ENCODE data around the gene TMC8.

TMC8 gene

DNA sequence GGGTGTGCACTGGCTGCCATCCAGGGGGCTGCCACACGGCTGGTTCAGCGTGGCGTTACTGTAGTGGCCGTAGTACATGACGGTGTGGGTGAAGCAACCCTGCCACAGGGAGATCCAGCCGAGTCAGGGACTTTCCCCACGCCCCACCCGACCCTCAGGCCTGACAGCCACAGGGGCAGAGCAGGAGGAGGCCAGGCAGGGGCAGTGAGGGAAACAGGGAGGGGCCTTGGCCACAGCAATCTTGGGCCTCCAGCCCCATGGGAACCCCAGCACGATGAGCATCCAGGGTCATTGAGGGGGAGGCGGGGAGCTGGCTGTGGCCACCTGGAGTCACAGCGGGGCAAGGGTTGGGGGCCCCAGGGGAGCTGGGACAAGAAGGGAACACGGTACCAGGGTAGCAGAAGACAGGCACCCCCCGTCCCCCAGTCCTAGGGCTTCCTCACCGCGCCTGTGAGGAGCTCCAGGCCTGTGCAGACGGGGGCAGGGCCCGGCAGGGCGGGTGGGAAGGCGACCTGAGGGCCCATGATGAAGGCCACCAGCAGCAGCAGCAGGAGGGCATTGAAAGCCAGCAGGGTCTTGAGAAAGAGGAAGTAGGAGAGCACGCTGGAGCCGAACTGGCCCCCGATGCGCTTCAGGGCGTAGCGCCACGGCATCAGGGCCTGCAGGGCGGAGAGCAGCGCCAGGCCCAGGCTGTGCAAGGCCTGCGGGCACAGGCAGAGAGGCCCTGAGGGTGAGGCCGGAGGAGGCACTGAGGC lies 6.3 kb upstream of the TMC8 start:
- no peak for DNase-seq

DNA sequence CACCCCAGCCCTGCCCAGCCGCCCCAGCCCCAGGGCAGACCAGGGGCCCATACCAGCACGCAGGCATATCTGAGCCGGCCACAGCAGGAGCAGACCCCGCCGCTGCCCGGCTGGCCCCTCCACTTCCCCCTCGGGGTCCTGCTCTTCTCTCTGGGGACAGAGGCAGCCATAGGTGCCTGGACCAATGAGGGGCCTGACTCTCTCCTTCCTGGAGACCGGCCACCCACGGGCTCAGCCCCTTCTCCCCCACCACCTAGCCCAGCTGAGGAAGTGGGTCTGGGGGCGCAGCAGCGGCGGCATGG lies 5.8 kb upstream of the TMC8 start:
- DNase-seq, result no peak

DNA sequence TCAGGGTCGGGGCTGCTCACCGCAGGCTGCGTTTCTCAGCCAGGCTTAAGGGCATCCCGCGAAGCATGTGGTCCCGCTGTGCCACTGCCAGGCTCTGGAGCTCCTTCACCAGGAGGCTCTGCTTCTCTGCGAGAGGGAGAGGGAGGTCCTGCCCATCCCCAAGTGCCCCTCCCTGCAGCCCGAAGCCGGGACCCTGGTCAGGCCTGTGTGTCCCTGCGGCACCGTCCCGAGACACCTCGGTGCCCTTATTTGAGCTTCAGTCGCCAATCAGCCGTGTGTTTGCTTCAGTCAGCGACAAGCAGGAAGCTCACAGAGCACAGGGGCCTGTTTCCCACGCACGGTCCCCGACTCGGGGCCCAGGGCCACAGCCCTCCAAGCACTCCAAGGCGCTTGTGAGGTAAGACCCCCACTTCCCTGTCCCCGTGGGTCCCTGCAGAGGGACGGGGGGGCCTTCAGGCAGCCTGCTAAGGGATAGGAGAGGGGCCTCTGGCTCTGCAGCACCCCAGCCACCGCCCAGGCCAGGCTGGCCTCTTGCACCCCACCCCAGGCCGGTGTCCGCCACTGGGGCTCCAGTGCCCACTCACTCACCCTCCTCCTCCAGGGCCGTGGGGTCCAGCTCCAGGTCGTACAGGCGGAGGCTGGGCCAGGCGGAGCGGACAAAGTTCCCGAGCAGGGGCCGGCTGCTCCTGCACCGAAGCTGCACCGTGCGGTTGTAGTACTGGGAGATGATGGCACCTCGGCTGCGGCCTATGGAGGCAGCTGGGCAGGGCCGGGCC lies 5.2 kb upstream of the TMC8 start:
- no peak for DNase-seq

DNA sequence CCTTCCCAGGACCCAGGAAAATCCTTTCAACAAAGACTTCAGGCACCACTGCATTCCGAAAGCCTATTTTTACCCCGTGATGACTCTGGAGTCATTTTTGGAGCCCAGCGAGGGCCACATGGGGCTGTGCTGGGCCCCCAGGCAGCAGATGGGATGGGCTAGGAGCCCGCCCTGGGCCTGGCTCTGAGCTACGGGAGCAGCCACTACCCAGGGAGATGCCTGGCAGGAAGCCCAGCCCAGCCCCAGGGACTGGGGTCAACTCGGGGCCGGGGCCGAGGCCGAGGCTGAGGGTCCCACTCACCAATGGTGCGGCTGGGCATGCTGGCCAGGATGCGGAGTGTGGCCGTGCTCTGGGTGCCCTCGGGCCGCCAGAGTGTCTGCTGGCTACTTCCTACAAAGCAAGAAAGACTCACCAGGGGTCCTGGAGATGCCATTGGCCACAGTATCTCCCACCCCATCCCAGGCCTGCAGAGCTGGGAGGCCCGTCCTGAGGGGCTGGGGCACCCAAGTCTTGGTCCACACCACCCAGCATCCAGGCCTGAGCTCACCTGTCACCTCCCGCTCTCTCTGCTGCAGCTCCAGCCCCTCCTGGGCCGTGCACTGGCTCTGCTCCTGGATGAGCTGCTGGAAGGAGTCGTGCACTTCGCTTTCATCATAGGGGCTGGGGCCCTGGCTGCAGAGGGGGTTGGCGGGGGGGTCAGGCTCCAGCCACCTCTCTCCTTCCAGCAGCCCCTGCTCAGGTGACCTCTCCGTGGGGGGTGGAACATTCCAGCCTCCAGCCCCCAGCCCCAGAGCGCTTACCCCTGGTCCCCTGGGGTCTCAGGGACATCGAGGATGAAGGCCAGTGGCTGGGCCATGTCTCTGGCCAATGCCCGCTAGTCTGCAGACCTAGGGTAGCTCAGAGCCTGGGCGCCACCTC lies 4.3 kb upstream of the TMC8 start:
- no peak for DNase-seq

DNA sequence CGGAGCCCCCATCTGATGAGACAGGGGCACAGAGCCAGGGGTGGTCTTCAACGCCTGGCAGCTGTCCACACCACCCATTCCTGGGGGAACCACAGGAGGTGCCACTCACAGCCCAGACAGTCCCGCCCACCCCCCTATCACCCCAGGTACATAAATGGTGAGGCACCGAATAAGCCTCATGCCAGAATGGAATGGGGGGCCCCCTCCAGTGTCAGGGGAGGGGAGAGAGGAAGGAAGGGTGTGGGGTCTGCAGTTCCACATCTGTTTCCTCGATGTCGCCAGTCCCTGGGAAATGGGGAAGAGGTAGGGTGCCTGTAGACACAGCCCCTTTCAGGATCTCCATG lies 3.7 kb upstream of the TMC8 start:
- no peak for DNase-seq

DNA sequence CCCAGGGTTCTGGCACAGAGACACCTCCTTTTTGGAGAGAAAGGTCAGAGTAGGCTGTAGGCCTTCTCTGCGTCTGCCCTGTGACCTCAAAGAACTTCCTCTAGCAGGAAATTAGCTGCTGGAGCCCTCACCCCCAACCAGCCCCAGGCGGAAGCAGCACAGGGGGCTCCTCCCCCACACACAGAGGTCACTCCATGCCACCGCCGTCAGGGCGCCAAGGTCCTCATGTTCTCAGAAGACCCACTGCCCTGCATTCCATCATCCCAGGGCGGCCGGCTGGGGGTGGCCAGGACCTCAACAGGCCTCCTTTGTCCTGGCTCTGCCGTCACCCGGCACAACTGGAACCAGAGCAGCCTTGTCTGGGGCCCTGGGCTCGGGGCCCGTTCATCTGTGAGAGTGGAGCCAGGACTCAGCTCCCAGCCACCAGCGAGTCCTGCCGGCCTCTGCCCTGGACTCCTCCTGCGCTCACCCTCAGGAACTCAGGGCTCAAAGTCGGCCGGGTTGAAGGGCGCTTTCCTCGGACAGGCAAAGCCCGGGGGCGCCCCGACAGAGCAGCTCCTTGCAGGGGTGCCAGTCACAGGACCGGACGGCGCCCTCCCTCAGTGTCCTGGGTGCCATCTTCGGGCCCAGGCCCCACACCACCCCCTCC lies 3.2 kb upstream of the TMC8 start:
- DNase-seq, result peak; percentile 56

DNA sequence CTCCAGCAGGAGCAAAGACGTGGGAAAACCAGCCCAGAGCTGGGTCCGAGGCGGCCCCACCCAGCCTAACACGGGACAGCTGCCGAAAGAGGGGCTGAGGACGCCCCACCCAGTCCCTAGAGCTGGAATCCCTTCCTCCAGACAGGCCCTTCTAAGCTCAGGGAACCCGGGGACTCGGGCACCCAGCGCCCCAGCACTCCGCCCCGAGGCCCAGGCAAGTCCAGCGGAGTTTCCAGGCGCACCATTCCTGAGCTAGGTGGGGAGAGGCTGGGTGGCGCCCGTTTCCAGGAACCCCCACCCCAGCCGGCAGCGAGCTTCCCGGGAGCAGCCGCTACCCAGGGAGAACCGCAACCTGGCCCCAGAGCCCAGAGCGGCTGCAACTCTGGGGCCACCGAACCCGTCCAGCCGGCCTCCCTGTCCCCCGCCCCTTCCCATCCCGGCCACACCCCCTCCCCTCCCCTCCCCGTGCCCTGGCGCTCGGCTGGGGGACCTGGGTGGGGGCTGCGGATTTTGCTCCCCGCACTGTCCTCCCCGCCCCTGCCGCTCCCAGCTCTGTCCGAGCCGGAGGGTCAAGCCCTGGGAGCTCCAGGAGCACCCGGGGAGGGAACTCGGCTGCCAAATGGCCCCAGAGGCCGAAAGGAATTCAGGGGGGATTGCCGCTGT lies 2.6 kb upstream of the TMC8 start:
- no peak for DNase-seq

DNA sequence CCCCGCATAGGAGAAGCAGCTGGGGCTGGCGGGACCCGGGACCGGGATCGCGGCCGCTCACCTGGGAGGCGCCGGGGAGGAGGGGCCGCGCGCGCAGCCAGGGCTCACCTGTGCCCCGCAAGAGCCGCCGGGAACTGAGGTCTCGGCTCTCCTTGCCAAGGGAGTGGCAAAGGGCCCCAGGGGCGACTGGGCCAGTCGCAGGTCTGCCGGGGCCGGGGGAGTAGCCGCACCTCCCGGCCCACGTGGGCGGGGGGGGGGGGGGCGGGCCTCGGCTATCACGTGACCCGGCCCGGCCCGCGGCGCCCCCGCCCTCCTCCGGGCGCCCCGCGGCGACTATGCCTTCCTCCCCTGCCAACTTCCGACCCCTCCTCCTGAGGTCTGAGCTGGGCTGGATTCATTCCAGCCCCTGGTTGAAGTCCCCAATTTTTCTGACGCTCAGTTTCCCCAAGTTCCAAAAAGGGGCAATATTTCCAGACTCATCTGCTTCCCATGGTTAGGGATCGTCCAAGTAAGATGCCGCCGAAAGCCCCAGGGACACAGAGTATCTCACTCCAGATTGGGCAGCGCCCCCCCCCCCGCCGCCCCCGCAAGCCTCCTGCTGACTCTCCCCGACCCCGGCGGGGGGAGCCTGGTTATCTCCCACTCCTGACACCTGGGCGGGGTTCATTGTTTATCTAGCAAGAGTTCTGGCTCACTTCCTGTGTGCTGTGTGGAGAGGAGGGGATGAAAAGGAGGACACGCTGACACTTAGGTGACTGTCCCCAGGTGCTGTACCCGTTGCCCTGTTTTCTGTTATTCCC lies 1.8 kb upstream of the TMC8 start, which contains the start of gene TMC6:
Gene TMC6, minus strand, starts transcription at position 205 of the 800 bp plus-strand sequence. CDS start 1,923 bp downstream, outside the sequence.
- DNase-seq, result peak; percentile 69

DNA sequence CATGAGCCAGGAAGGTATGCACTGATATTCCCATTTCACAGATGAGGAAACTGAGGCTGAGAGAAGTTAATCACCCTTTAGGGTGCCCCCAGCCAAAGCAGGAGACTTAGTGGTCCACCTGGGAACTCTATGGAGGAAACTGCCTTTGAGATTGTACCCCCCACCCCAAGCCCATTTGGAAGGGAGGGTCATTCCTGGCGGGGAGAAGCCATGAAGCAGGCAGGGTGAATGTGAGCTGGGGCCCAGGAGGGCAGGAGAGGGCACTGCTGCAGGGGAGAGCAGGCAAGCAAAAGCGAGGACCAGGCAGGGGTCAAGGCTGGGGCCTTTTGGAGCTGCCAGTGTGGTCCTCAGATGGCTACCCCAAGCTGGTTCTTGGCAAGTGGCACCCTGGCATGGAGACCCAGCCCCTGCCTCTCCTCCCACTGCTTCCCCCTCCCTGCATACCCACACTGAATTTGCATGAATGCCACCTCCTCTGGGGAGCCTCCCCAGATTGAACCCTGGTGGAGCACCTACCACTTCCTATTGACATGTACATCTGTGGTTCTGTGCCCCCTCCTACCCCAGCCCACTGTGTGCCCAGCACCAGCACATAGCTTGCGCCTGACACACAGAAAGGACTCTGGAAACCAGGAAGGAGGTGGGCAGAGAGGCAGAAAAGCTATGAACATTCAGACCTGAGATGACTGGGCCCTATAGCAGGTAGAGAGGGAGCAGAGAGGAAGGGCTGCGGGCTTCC lies 1.1 kb upstream of the TMC8 start:
- DNase-seq, result peak; percentile 43

DNA sequence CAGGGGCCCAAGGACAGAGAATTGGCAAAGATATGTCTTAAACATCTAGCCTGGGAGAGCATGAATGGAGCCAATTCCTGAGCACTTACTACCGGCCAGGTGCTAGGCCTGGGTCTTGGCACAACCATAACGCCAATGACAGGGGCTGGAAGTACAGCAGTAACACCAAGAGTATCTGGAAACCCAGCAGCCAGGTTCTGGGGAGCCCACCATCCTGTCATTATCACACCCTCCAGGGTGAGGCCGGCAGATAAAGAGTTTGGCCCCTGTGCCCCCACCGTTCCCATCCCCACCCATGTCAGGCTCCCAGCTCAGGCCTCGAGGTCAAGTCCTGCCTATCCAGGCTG lies 508 bp upstream of the TMC8 start:
- no peak for DNase-seq

DNA sequence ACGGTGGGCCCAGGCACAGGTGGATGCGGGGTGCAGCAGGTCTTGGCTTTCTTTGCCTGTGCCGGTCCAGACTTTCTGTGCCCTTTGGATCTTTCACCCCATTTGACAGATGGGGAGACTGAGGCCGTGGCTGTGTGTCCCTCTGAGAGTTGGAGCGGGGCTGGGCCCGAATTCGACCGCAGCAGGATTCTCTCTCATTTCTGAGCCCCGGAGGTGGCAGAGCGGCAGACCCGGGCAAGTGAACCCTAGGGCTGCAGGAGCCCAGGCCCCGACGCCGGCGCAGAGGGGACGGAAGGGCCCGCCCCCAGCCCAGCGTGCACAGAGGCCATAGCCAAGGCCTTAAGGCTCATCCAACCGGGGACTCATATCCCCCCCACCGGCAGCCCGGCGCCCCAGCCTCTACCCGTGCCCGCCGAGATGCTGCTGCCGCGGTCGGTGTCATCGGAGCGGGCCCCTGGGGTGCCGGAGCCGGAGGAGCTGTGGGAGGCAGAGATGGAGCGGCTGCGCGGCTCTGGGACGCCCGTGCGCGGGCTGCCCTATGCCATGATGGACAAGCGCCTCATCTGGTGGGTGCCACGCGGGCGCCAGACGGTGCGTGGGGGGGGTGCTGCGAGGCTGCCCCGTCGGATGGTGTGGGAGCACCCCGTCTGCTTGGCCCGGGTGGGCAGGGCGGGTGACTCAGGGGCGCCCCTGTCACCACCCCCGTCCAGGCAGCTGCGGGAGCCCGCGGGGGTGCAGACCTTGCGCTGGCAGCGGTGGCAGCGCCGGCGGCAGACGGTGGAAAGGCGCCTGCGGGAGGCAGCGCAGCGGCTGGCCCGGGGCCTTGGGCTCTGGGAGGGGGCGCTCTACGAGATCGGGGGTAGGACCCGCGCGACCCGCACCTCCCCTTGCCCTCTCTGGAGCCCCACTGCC lies 857 bp downstream of the TMC8 start:
- DNase-seq, result no peak

DNA sequence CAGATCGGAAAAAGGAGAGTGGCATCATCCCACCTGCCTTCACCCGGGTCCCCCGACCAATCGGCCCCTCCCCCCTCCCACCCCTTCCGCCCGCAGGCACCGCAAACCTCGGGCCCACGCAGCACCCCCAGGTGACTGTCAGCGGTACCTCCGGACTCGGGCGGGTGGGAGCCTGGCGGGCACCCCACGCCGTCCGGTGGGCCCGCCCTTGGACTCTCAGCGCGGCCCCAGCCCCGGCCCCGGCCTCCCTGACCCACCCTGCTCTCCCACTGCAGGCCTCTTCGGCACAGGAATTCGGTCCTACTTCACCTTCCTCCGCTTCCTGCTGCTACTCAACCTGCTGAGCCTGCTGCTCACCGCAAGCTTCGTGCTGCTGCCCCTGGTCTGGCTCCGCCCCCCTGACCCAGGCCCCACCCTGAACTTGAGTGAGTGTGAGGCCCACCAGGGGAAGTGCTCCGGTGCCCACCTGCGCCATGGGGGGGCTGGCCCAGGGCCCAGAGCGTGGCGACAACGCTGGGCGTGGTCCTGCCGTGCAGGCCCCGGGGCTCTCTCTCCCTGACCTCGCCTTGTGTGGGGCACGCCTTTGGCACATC lies 1.6 kb downstream of the TMC8 start:
- peak; percentile 50 for DNase-seq

DNA sequence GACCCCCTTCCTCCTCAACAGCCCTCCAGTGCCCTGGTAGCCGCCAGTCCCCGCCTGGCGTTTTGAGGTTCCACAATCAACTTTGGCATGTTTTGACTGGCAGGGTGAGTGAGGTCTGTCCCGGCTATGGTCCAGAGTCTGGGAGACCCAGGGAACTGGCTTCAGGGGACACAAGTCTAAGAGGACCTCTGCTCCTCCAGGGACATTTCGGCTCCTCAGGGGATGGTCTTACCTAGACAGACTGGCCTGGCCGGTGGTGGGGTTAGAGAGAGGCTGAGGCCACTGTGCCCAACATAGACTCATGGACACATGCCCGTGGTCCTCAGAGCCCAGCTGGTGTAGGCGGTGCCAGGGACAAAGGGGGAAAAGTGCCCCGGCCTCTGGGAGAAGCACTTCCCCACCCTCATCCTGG lies 2.2 kb downstream of the TMC8 start:
- DNase-seq, result no peak

DNA sequence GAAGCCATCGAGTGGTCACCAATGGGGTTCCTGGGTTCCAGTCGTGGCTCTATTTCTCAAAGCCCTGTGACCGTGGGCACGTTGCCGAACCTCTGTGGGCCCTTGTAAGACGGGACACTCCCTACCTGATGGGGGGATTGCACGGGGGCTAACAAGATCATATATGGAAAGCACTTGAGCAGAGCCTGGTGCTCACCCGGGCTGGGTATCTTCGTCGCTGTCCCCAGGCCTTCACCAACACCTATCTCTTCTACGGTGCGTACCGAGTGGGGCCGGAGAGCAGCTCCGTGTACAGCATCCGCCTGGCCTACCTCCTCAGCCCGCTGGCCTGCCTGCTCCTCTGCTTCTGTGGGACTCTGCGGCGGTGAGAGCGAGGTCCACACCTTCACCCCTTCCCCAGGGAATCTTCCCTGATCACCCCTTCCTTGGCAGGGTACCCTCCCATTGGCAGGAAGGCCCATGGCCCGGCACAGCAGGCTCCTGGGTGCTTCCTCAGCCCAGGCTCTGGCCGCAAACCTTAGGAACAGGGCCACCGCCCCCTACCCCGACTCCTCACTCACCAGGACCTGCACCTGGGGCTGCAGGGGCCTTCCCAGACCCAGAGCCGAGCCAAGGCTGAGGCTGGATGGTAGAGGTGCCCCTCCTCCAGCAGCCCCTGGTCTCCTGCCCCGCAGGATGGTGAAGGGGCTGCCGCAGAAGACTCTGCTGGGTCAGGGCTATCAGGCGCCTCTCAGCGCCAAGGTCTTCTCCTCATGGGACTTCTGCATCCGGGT lies 2.8 kb downstream of the TMC8 start:
- DNase-seq, result no peak

DNA sequence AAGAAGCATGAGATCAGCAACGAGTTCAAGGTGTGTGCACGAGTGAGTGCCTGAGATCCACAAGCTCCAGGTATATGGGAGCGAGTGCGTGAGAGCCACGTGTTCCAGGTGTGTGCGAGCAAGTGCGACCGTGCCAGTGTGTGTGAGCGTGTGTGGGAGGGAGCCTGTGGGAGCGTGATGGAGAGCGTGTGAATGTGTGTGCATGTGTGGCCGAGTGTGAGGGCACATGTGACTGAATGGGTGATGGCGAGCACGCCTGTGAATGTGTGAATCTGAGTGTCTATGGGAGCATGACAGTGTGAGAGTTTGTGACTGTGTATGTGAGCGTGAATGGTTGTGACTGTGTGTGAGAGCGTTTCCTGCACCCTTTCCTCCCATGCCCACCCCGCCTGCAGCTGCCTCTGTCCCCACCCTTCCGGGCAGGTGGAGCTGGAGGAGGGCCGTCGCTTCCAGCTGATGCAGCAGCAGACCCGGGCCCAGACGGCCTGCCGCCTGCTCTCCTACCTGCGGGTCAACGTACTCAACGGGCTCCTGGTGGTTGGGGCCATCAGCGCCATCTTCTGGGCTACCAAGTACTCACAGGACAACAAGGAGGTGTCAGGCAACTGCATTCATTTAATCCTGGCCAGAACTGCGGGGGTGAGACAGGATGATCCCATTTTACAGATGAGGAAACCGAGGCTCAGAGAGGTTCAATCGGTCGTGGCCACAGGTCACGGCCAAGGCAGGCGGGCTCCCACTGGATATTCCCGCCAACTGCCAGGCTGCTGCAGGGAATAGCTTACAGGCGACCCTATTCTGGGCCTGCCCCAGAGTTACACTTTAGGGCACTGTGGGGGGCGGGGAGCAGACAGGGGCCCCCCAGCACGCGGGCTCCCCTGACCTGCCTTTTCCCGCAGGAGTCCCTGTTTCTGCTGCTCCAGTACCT lies 3.7 kb downstream of the TMC8 start:
- DNase-seq, result peak; percentile 79

DNA sequence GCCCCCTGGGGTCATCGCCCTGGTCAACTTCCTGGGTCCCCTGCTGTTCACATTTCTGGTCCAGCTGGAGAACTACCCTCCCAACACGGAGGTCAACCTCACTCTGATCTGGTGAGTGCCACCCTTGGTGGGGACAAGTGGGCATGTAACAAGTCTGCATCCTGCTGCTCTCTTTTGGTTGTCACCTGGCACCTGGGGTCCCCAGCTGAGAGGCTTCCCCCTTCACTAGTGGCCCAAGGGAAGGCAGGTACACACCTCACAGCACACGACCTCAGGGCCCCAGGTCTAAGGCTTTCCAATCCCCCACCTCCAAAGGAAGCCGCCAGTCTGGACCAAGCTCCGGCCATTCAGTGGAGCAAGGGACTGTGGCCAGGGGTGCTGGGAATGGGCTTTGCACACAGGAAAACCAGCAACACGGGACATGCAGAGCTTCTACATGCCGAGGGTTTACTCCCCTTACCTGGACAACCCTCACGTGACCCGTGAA lies 4.4 kb downstream of the TMC8 start:
- DNase-seq, result no peak

DNA sequence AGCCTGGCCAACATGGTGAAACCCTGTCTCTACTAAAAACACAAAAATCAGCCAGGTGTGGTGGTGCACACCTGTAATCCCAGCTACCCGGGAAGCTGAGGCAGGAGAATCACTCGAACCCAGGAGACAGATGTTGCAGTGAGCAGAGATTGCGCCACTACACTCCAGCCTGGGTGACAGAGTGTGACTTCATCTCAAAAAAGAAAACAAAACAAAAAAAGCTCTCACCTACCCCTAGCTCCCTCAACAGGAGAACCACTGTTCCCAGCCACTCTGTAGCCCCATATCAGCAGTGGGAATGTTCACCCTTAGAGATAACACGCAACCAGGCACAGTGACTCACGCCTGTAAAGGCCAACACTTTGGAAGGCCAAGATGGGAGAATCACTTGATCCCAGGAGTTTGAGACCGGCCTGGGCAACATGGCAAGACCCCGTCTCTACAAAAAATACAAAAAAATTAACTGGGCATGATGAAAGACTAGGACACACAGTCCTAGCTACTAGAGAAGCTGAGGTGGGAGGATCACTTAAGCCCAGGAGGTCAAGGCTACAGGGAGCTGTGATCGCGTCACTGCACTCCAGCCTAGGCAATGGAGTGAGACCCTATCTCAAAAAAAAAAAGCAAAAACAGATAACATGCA lies 5.4 kb downstream of the TMC8 start:
- no peak for DNase-seq
